K562 (cell line): ENCODE results near the gene EPHB2. TPM values are rescaled to one million over a fixed set of nuclear protein-coding genes. Genes with fewer than 3 reads are reported as not detected.

Source experiments
- ATAC-seq: fragments of 200-7000 bp; cut with Tn5 transposase; 3 replicates; pipeline ENCODE4 v1.9.1; 2020; ENCODE audit warnings: moderate library complexity
- BruUV-seq: library from RNA; stranded (reverse); fragments of 400-500 nt; replicated peaks from 2 replicates; lab custom pipeline; 2021; lab: Mats Ljungman, UMichigan
- CTCF ChIA-PET: fragments of 300-600 bp; formaldehyde crosslinking; extraction: SDS; loops from one replicate; lab custom pipeline; 2021; ENCODE audit warnings: low intra/inter-chr PET ratio; lab: Yijun Ruan, JAX
- POLR2A ChIA-PET: fragments of 300-600, 350-650 bp; sonication (Branson Sonifier 250); formaldehyde crosslinking; extraction: SDS; loops from one replicate; lab custom pipeline; 2021; ENCODE audit warnings: antibody characterized with exemption, inconsistent platforms; lab: Yijun Ruan, JAX
- DNase-seq, 4 experiments: peaks; one replicate each; pipeline versions ENCODE4 v3.0.0 to v3.0.0-alpha.2; 2011 to 2018; ENCODE audit warnings: low spot score in 3 of 4, mixed read lengths in 3 of 4; ENCODE audit errors: extremely low read depth in 1 of 4
- FAIRE-seq: peaks from 2 replicates; lab custom pipeline; 2011; peaks lifted over from hg19 to GRCh38; lab: Jason Lieb, UNC
- H2AFZ ChIP-seq: 2 replicates; pipeline ENCODE4 v1.6.0; 2011; ENCODE audit warnings: low read depth, low read length, control low read depth, inconsistent platforms
- H3K27ac ChIP-seq: fragments of 200-600 bp; 3 replicates; pipeline ENCODE4 v1.8.0; 2011; ENCODE audit warnings: low read depth, mild to moderate bottlenecking, control low read depth, inconsistent platforms, low read length, moderate library complexity, mixed read lengths; ENCODE audit errors: extremely low read depth
- H3K27me3 ChIP-seq, 2 experiments: fragments of 300-600 bp in 1 of 2; 2 replicates in 1 of 2; 3 replicates in 1 of 2; pipeline versions ENCODE4 v1.6.0 to v1.8.0; 2011; ENCODE audit warnings: inconsistent platforms in 2 of 2, low read length in 2 of 2, mild to moderate bottlenecking in 1 of 2, mixed read lengths in 1 of 2, moderate library complexity in 1 of 2; ENCODE audit not compliant: control insufficient read depth in 2 of 2, insufficient read depth in 2 of 2
- H3K36me3 ChIP-seq: fragments of 300-600 bp; 3 replicates; pipeline ENCODE4 v1.8.0; 2011; ENCODE audit warnings: mild to moderate bottlenecking, low read length, inconsistent platforms; ENCODE audit not compliant: control insufficient read depth, insufficient read depth
- H3K4me1 ChIP-seq, 2 experiments: fragments of 200-600 bp in 1 of 2; replicated peaks in 1 of 2; 2 replicates in 1 of 2; 3 replicates in 1 of 2; pipeline versions ENCODE4 v1.5.1 to v1.8.0; 2011; ENCODE audit warnings: inconsistent platforms in 2 of 2, low read length in 2 of 2, mild to moderate bottlenecking in 1 of 2, mixed read lengths in 1 of 2, moderate library complexity in 1 of 2; ENCODE audit not compliant: control insufficient read depth in 2 of 2, insufficient read depth in 2 of 2
- H3K4me2 ChIP-seq: 2 replicates; pipeline ENCODE4 v1.6.1; 2011; ENCODE audit warnings: low read length, control low read depth, inconsistent platforms, mixed read lengths; ENCODE audit not compliant: insufficient read depth
- H3K4me3 ChIP-seq: fragments of 200-600 bp; sonication (generic), shearing (Covaris generic); 2 replicates; pipeline ENCODE4 v1.5.1; 2016; ENCODE audit warnings: control low read depth, inconsistent platforms
- H3K79me2 ChIP-seq: fragments of 200-600 bp; 3 replicates; pipeline ENCODE4 v1.8.0; 2011; ENCODE audit warnings: low read length, inconsistent platforms; ENCODE audit not compliant: control insufficient read depth, insufficient read depth
- H3K9ac ChIP-seq, 2 experiments: 2 replicates each; pipeline versions ENCODE4 v1.6.0 to v1.6.1; 2011; ENCODE audit warnings: low read depth in 2 of 2, low read length in 2 of 2, control low read depth in 1 of 2, inconsistent platforms in 1 of 2, mild to moderate bottlenecking in 1 of 2, mixed read lengths in 1 of 2; ENCODE audit not compliant: insufficient read depth in 1 of 2
- H3K9me1 ChIP-seq: one replicate; pipeline ENCODE4 v1.6.0; 2011; ENCODE audit warnings: inconsistent platforms, mild to moderate bottlenecking, low read length, moderate library complexity; ENCODE audit not compliant: control insufficient read depth, insufficient read depth
- H3K9me3 ChIP-seq: replicated peaks from 2 replicates; pipeline ENCODE4 v1.5.1; 2011; ENCODE audit warnings: low read depth, low read length, inconsistent platforms; ENCODE audit not compliant: control insufficient read depth, insufficient read depth
- H4K20me1 ChIP-seq: replicated peaks from 2 replicates; pipeline ENCODE4 v1.6.1; 2011; ENCODE audit warnings: low read length, inconsistent platforms, mixed read lengths; ENCODE audit not compliant: control insufficient read depth, insufficient read depth
- CCNT2 ChIP-seq: IDR thresholded peaks from 2 replicates; pipeline ENCODE4 v1.6.1; 2011; ENCODE audit warnings: borderline replicate concordance, low read depth, mild to moderate bottlenecking, moderate library complexity, mixed read lengths, low read length; ENCODE audit not compliant: insufficient read length; ENCODE audit errors: extremely low read depth
- CHCHD3 ChIP-seq: fragments of 250-450 bp; sonication (Bioruptor Pico); IDR thresholded peaks from 2 replicates; pipeline ENCODE4 v2.1.2; 2022; ENCODE audit warnings: mild to moderate bottlenecking
- CTCFL ChIP-seq: IDR thresholded peaks from 2 replicates; pipeline ENCODE4 v1.6.1; 2011; ENCODE audit warnings: borderline replicate concordance, low read depth, mild to moderate bottlenecking, moderate library complexity, low read length; ENCODE audit not compliant: insufficient read depth, poor library complexity, severe bottlenecking
- E2F1 ChIP-seq: sonication (generic); formaldehyde crosslinking; IDR thresholded peaks from 2 replicates; pipeline ENCODE4 v1.8.1; 2023; ENCODE audit warnings: mild to moderate bottlenecking, missing genetic modification reagents, moderate library complexity
- GTF2F1 ChIP-seq: IDR thresholded peaks from 2 replicates; pipeline ENCODE4 v1.6.1; 2011; ENCODE audit warnings: low read depth, low read length, improper control_type of control experiment
- HNRNPUL1 ChIP-seq: fragments of 200-400 bp; formaldehyde crosslinking; IDR thresholded peaks from 2 replicates; pipeline ENCODE4 v1.6.1; 2017; ENCODE audit warnings: low read length
- L3MBTL2 ChIP-seq: fragments of 450-650 bp; IDR thresholded peaks from 2 replicates; pipeline ENCODE4 v1.6.1; 2016; ENCODE audit warnings: mild to moderate bottlenecking, moderate library complexity
- SIX5 ChIP-seq, 2 experiments: IDR thresholded peaks; 2 replicates each; pipeline ENCODE4 v1.6.1; 2011; ENCODE audit warnings: low read length in 2 of 2, borderline replicate concordance in 1 of 2, low read depth in 1 of 2, mild to moderate bottlenecking in 1 of 2, moderate library complexity in 1 of 2; ENCODE audit not compliant: insufficient read depth in 1 of 2
- TRIM28 ChIP-seq: fragments of 450-650 bp; IDR thresholded peaks from 2 replicates; pipeline ENCODE4 v1.6.1; 2017
- ZNF444 ChIP-seq: fragments of 250-450 bp; sonication (Bioruptor Pico); IDR thresholded peaks from 2 replicates; pipeline ENCODE4 v1.4.0; 2020; ENCODE audit warnings: mild to moderate bottlenecking, moderate library complexity
- ZNF512 ChIP-seq: IDR thresholded peaks from 2 replicates; pipeline ENCODE4 v1.6.1; 2016; ENCODE audit warnings: missing genetic modification characterization, missing compliant biosample characterization
- WGBS: fragments of 100-300 bp; shearing (Covaris generic); methylation state at CpG from one replicate; pipeline ENCODE4 v1.1.6; 2016; ENCODE audit warnings: low coverage, mixed read lengths; ENCODE audit not compliant: insufficient coverage; ENCODE audit errors: missing lambda C conversion rate; 5-methylcytosine and 5-hydroxymethylcytosine counted together
- in situ Hi-C: fragments of 300-500 bp; cut with MboI; formaldehyde crosslinking; loops from 4 replicates; pipeline ENCODE4 v1.15.0; 2018; ENCODE audit warnings: inconsistent platforms, mixed read lengths
- intact Hi-C: fragments of 100-400 bp; cut with micrococcal nuclease; formaldehyde crosslinking; loops from 2 replicates; pipeline ENCODE4 v1.14.2; 2022
- polyA plus RNA-seq, 8 experiments: library from polyadenylated mRNA; depleted of rRNA in 4 of 8; stranded (reverse) in 5 of 8; unstranded in 3 of 8; fragments of >200 nt; fragmentation: Nextera tagmentation in 2 of 8; fragmentation: Illumina TruSeq in 1 of 8; extraction: Ambion mirVana in 2 of 8; extraction: Trizol in 1 of 8; gene quantifications; 2 replicates each; pipeline versions ENCODE4 v1.2.1 to v1.2.3, GENCODE V29; 2011 to 2014; ENCODE audit warnings: inconsistent platforms in 1 of 8, missing spikeins in 1 of 8
- total RNA-seq, 7 experiments: library from RNA; depleted of rRNA in 6 of 7; stranded (reverse); fragments of >200 nt in 6 of 7; fragmentation: Illumina TruSeq in 2 of 7; extraction: Trizol in 2 of 7; gene quantifications; 2 replicates each; pipeline versions ENCODE4 v1.2.1 to v1.2.3, GENCODE V29; 2011 to 2021; ENCODE audit warnings: low replicate concordance in 1 of 7

The EPHB2 gene
- total and polyA plus RNA-seq, 9 of the 15 experiments (the other 6 are each of a cell fraction or from before 2014, with no cell fraction given): not detected

GRCh38 chr1:22900451-22900850 lies 189.8 kb downstream of the EPHB2 start:
- no peak for DNase-seq
- H3K27me3 ChIP-seq: peaks cover 36 to 76% of the 10 kb centered on the region in 2 experiments; a peak in 4 of 5 replicates
- no peak overlapping the region for H3K27ac ChIP-seq
- ChIA-PET POLR2A (interaction anchor here (0.6 kb wide), 2 partner anchors 134 to 157 kb away, joined by 3 read pairs; no protein-coding TSS in a partner anchor), CTCF (interaction anchor here (0.8 kb wide), 1 partner anchor 63 kb away, joined by 3 read pairs; no protein-coding TSS in a partner anchor)
- no peak overlapping the region for H3K4me3 ChIP-seq
- no peaks in the 10 kb centered on the region for H3K79me2 ChIP-seq
- no peaks in the 10 kb centered on the region; the same call in 1 of the 2 replicates for H4K20me1 ChIP-seq
- 0% methylated on average over 3 of the region's 3 CpGs for WGBS
- no peak overlapping the region for H3K4me2 ChIP-seq
- no peak overlapping the region for H2AFZ ChIP-seq
- H3K9ac ChIP-seq: no peak overlapping the region
- no peaks in the 10 kb centered on the region for H3K4me1 ChIP-seq
- H3K36me3 ChIP-seq: no peaks in the 10 kb centered on the region
- TF ChIP-seq GTF2F1: no peak
- H3K9me3 ChIP-seq: no peaks in the 10 kb centered on the region
- intact Hi-C loops: no loop called here
- no peak for FAIRE-seq
- in situ Hi-C loops: no loop called here
- ATAC-seq: no peak
- no TSS peak for BruUV-seq
- H3K9me1 ChIP-seq: no peaks in the 10 kb centered on the region

GRCh38 chr1:22903113-22903512 lies 192.5 kb downstream of the EPHB2 start:
- peaks cover 32 to 79% of the 10 kb centered on the region in 2 experiments; a peak in 4 of 5 replicates for H3K27me3 ChIP-seq
- WGBS: 0% methylated on average over 3 of the region's 3 CpGs
- no peak overlapping the region for H3K4me3 ChIP-seq
- intact Hi-C loops: no loop called here
- H3K36me3 ChIP-seq: no peaks in the 10 kb centered on the region
- BruUV-seq: no TSS peak
- peaks cover 9% of the 10 kb centered on the region; the same call in 1 of the 2 replicates for H4K20me1 ChIP-seq
- no peak overlapping the region for H2AFZ ChIP-seq
- DNase-seq (no peak), FAIRE-seq (no peak), ATAC-seq (no peak)
- no peak overlapping the region for H3K27ac ChIP-seq
- no peak overlapping the region for H3K9ac ChIP-seq
- no peaks in the 10 kb centered on the region for H3K9me3 ChIP-seq
- no peak for TF ChIP-seq ZNF444 (CRISPR knock-in tag)
- TF ChIP-seq CCNT2: no peak
- TF ChIP-seq L3MBTL2: no peak
- no peak for TF ChIP-seq HNRNPUL1
- no peak for TF ChIP-seq SIX5 (IDR thresholded peaks at IDR 0.05; ENCODE audit: borderline replicate concordance in 1 of 2, insufficient read depth in 1 of 2, low read depth in 1 of 2, low read length in 2 of 2)
- no peak for TF ChIP-seq TRIM28
- no peak for TF ChIP-seq CTCFL
- TF ChIP-seq ZNF512 (tag): no peak
- no peak for TF ChIP-seq E2F1 (CRISPR knock-in tag)
- no peak for TF ChIP-seq CHCHD3 (CRISPR knock-in tag)
- no peaks in the 10 kb centered on the region for H3K9me1 ChIP-seq
- no peak overlapping the region for H3K4me2 ChIP-seq
- H3K4me1 ChIP-seq: no peaks in the 10 kb centered on the region
- in situ Hi-C loops: no loop called here
- CTCF ChIA-PET: no interaction called here
- POLR2A ChIA-PET: interaction anchor here (1.6 kb wide), 1 partner anchor 9 kb away, joined by 4 read pairs; no protein-coding TSS in a partner anchor
- no peaks in the 10 kb centered on the region for H3K79me2 ChIP-seq
